Upper lobe of left lung (tissue), 6 donors: ENCODE measurements around the gene CLTB. TPM values are rescaled to one million over a fixed set of nuclear protein-coding genes. Genes with fewer than 3 reads are reported as not detected.

ENCODE experiments used
- ATAC-seq, 2 donors: fragments of 200-7000 bp; cut with Tn5 transposase; one replicate each; pipeline ENCODE4 v1.9.1; 2022; ENCODE audit warnings: mild to moderate bottlenecking in 2 of 2, moderate library complexity in 2 of 2; ENCODE audit not compliant: low FRiP score in 2 of 2
- DNase-seq, 2 donors: peaks; one replicate each; pipeline ENCODE4 v3.0.0-alpha.2; 2019 to 2020
- H3K27ac ChIP-seq, 4 donors: fragments of 200-600 bp; sonication (generic); one replicate each; pipeline ENCODE4 v1.5.1; 2016 to 2019
- H3K27me3 ChIP-seq, 4 donors: fragments of 200-600 bp; sonication (generic); one replicate each; pipeline ENCODE4 v1.5.1; 2017 to 2019
- H3K36me3 ChIP-seq, 4 donors: fragments of 200-600 bp; sonication (generic); one replicate each; pipeline ENCODE4 v1.5.1; 2016 to 2019
- H3K4me1 ChIP-seq, 4 donors: fragments of 200-600 bp; sonication (generic); one replicate each; pipeline ENCODE4 v1.5.1; 2018 to 2019
- H3K4me3 ChIP-seq, 4 donors: fragments of 200-600 bp; sonication (generic); one replicate each; pipeline ENCODE4 v1.5.1; 2017 to 2019; ENCODE audit warnings: mild to moderate bottlenecking in 2 of 4, moderate library complexity in 1 of 4
- H3K9me3 ChIP-seq, 4 donors: fragments of 200-600 bp; sonication (generic); one replicate each; pipeline ENCODE4 v1.5.1; 2018 to 2019
- CTCF ChIP-seq, 6 experiments: fragments of 450-650 bp in 4 of 6; fragments of 200-600 bp in 2 of 6; sonication (generic) in 2 of 6; IDR thresholded peaks; one replicate each; pipeline ENCODE4 v1.5.1; 2016 to 2019; ENCODE audit warnings: antibody characterized with exemption in 6 of 6
- EP300 ChIP-seq, 4 donors: sonication (generic); formaldehyde crosslinking; IDR thresholded peaks; one replicate each; pipeline ENCODE4 v1.5.1; 2017; ENCODE audit warnings: antibody characterized with exemption in 4 of 4, control low read depth in 2 of 4
- POLR2A ChIP-seq, 4 donors: fragments of 450-650 bp; IDR thresholded peaks; one replicate each; pipeline ENCODE4 v1.5.1; 2016 to 2017; ENCODE audit warnings: antibody characterized with exemption in 4 of 4, mild to moderate bottlenecking in 2 of 4
- POLR2AphosphoS5 ChIP-seq, 2 donors: sonication (generic); formaldehyde crosslinking; IDR thresholded peaks; one replicate each; pipeline ENCODE4 v1.5.1; 2017; ENCODE audit warnings: antibody characterized with exemption in 2 of 2
- WGBS, 2 donors: methylation state at CpG; one replicate each; pipeline ENCODE4 v1.1.5; 2017 to 2018; 5-methylcytosine and 5-hydroxymethylcytosine counted together
- total RNA-seq, 6 donors: library from RNA; depleted of rRNA in 4 of 6; stranded (reverse); fragments of >200 nt in 4 of 6; gene quantifications; one replicate each; pipeline versions ENCODE4 v1.1.0 to v1.2.1, GENCODE V29; 2016 to 2021
- donor health status: DM: no; HTN: no; CAD: no; lungs with moderate emphysema.
- donor health status: DM: no; HTN: yes; CAD: no; lungs with severe emphysema.

CLTB gene
- total RNA-seq, 6 donors from 2014 or later, result 54.5 to 187 (median 109) TPM

- WGBS, 2 donors, result 84 to 86% methylated on average over 8 to 10 of the region's 10 CpGs
- Histone ChIP-seq H3K27ac (no peak overlapping the region), H3K36me3 (no peaks in the 10 kb centered on the region), H3K9me3 (no peaks in the 10 kb centered on the region), H3K4me3 (no peak overlapping the region), H3K4me1 (peaks cover 0 to 8% (median 4%) of the 10 kb centered on the region in 4 donors), H3K27me3 (no peaks in the 10 kb centered on the region)
- no peak for DNase-seq
- TF ChIP-seq POLR2A (IDR thresholded peaks at IDR 0.05) (no peak), POLR2AphosphoS5 (IDR thresholded peaks at IDR 0.05) (no peak), CTCF (IDR thresholded peaks at IDR 0.05) (no peak), EP300 (IDR thresholded peaks at IDR 0.05) (no peak)
- no peak for ATAC-seq
Measured at GRCh38 chr5:176440927-176441706, 24.8 kb upstream of the CLTB start.

DNA sequence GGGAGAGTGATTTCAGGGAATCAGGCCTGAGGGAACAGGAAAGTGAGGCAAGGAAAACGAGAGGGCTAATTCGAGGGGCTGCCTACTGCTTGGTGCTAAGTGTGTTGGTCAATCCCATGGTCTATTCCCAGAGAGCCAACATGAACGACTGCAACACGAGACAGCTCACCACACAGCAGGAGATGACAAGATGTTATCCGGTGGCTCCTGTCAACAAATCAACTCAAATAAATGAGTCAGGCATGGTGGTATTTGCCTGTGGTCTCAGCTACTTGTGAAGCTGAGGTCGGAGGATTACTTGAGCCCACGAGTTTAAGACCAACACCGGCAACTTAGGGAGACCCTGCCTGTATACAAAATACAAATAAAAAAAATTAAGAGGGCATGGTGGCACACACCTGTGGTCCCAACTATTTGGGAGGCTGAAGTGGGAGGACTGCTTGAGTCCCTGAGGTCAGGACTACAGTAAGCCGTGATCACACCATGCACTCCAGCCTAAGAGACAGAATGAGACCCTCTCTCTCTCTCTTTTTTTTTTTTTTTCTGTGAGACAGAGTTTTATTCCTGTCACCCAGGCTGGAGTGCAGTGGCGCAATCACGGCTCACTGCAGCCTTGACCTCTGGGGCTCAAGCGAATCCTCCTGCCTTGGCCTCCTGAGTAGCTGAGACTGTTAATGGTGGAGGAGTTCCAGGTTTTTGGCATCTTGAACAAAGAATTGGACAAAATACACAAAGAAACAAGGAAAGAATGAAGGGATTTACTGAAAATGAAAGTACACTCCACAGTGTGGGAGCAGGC, 22.8 kb upstream of the CLTB start:
- Histone ChIP-seq H3K4me3 (no peak overlapping the region), H3K27ac (no peak overlapping the region), H3K9me3 (no peaks in the 10 kb centered on the region), H3K27me3 (no peaks in the 10 kb centered on the region), H3K4me1 (peaks cover 0 to 8% (median 4%) of the 10 kb centered on the region in 4 donors), H3K36me3 (no peaks in the 10 kb centered on the region)
- 76 to 78% methylated on average over 12 of the region's 12 CpGs for WGBS, 2 donors
- TF ChIP-seq CTCF (IDR thresholded peaks at IDR 0.05) (no peak), EP300 (IDR thresholded peaks at IDR 0.05) (no peak), POLR2A (IDR thresholded peaks at IDR 0.05) (no peak), POLR2AphosphoS5 (IDR thresholded peaks at IDR 0.05) (no peak)
- no peak for ATAC-seq
- DNase-seq, result no peak

GRCh38 chr5:176436656-176437055, 20.3 kb upstream of the CLTB start:
- Histone ChIP-seq H3K36me3 (no peaks in the 10 kb centered on the region), H3K27me3 (no peaks in the 10 kb centered on the region), H3K9me3 (no peaks in the 10 kb centered on the region), H3K27ac (no peak overlapping the region), H3K4me1 (peaks cover 0 to 8% (median 4%) of the 10 kb centered on the region in 4 donors), H3K4me3 (peak overlapping the region in 1 of 4 donors; percentile 3)
- 26 to 29% methylated on average over 5 of the region's 5 CpGs for WGBS, 2 donors
- TF ChIP-seq CTCF (IDR thresholded peaks at IDR 0.05), result no peak
- no peak for TF ChIP-seq POLR2A (IDR thresholded peaks at IDR 0.05)
- no peak for TF ChIP-seq POLR2AphosphoS5 (IDR thresholded peaks at IDR 0.05)
- ATAC-seq, result peak in 1 of 2 donors; percentile 63
- no peak for DNase-seq

DNA sequence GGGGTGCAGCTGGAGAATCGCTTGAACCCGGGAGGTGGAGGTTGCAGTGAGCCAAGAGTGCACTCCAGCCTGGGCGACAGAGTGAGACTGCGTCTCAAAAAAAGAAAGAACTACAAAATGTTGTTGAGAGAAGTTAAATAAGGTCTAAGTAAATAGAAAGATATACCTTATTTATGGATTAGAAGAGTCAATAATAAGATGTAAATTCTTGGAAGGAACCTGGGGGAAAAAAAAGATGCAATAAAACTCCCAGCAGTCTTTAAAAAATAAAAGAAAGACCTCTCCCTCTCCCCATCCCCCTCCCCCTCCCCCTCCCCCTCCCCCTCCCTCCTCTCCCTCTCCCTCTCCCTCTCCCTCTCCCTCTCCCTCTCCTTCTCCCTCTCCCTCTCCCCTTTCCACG, 16.4 kb upstream of the CLTB start:
- TF ChIP-seq POLR2A (IDR thresholded peaks at IDR 0.05) (no peak), POLR2AphosphoS5 (IDR thresholded peaks at IDR 0.05) (no peak), CTCF (IDR thresholded peaks at IDR 0.05) (no peak), EP300 (IDR thresholded peaks at IDR 0.05) (no peak)
- no peaks in the 10 kb centered on the region for H3K27me3 ChIP-seq
- peaks cover 0 to 8% (median 4%) of the 10 kb centered on the region in 4 donors for H3K4me1 ChIP-seq
- 89 to 92% methylated on average over 5 of the region's 5 CpGs for WGBS, 2 donors
- no peaks in the 10 kb centered on the region for H3K9me3 ChIP-seq
- ATAC-seq (no peak), DNase-seq (no peak)
- H3K4me3 ChIP-seq, result no peak overlapping the region
- no peak overlapping the region for H3K27ac ChIP-seq
- H3K36me3 ChIP-seq, result no peaks in the 10 kb centered on the region
